ENCODE results near the gene VAV2. TPM values are rescaled to one million over a fixed set of nuclear protein-coding genes. Genes with fewer than 3 reads are reported as not detected.

Gene VAV2
- total and polyA plus RNA-seq, 11 donors: 3.3 to 9.9 (median 5.3) TPM

DNA sequence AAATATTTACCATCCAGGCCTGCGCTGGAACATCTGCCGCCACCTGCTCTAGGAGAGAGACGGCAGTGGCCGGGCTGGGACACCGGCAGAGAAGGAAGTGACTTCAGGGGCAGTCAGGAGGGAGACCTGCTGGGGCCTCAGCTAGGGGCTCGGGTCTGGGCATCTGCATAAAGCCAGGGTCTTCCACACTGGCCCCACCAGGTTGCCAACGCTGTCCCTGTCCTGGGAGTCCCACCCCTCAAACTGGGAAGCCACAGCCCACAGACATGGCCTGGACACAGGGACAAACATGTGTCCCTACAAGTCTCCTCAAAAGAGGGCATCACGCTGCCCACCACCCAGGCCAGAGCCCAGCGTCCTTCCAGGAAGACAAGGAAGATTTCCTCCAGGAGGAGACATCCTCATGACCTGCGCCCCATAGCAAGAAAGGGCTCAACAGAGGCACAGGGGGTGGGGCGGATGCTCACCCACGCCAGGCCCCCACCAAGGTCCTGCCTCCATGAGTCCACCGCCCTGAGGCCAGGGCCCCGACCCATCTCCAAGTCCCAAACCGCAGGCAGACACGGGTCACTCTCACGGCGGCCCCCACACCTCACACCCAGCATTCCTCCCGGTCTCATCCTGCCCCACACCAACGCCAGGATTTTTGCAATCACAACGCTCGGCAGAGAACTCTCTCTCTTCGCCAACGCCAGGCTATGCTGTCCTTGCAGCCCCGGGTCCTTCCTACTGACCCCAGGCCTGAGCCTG lies 9.0 kb downstream of the VAV2 start:
- Histone ChIP-seq H3K4me1 (peaks cover 5 to 22% (median 19%) of the 10 kb centered on the region in 12 donors), H3K27ac (no peak overlapping the region), H3K27me3 (no peaks in the 10 kb centered on the region), H3K9me3 (no peaks in the 10 kb centered on the region), H3K36me3 (no peaks in the 10 kb centered on the region), H3K4me3 (no peak overlapping the region)
- 89 to 92% (median 91%) methylated on average over 21 to 25 of the region's 25 CpGs for WGBS, 4 donors
- DNase-seq: peak in 2 of 5 donors; percentile 7 to 45
- no peak for ATAC-seq
- TF ChIP-seq, protein P1, sequence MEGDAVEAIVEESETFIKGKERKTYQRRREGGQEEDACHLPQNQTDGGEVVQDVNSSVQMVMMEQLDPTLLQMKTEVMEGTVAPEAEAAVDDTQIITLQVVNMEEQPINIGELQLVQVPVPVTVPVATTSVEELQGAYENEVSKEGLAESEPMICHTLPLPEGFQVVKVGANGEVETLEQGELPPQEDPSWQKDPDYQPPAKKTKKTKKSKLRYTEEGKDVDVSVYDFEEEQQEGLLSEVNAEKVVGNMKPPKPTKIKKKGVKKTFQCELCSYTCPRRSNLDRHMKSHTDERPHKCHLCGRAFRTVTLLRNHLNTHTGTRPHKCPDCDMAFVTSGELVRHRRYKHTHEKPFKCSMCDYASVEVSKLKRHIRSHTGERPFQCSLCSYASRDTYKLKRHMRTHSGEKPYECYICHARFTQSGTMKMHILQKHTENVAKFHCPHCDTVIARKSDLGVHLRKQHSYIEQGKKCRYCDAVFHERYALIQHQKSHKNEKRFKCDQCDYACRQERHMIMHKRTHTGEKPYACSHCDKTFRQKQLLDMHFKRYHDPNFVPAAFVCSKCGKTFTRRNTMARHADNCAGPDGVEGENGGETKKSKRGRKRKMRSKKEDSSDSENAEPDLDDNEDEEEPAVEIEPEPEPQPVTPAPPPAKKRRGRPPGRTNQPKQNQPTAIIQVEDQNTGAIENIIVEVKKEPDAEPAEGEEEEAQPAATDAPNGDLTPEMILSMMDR (IDR thresholded peaks at IDR 0.05): no peak
- no peak for TF ChIP-seq POLR2A (IDR thresholded peaks at IDR 0.05)
- intact Hi-C loops (cut with DNase I): no loop called here

- ATAC-seq: no peak
- Histone ChIP-seq H3K27me3 (no peaks in the 10 kb centered on the region), H3K36me3 (no peaks in the 10 kb centered on the region), H3K4me3 (no peak overlapping the region), H3K27ac (no peak overlapping the region), H3K9me3 (no peaks in the 10 kb centered on the region), H3K4me1 (peaks cover 5 to 22% (median 19%) of the 10 kb centered on the region in 12 donors)
- TF ChIP-seq POLR2A (IDR thresholded peaks at IDR 0.05): no peak
- TF ChIP-seq, protein P1 (IDR thresholded peaks at IDR 0.05): no peak
- peak in 1 of 5 donors; percentile 63 for DNase-seq
- intact Hi-C loops (cut with DNase I): no loop called here
- 89 to 92% (median 91%) methylated on average over 28 of the region's 28 CpGs for WGBS, 4 donors
Observed at GRCh38 chr9:133981958-133982681, 10.0 kb downstream of the VAV2 start.

GRCh38 chr9:133981589-133981957 lies 10.6 kb downstream of the VAV2 start:
- no peaks in the 10 kb centered on the region for H3K27me3 ChIP-seq
- H3K4me3 ChIP-seq: no peak overlapping the region
- 90 to 92% (median 91%) methylated on average over 12 to 14 of the region's 14 CpGs for WGBS, 4 donors
- intact Hi-C loops (cut with DNase I): no loop called here
- no peak for DNase-seq
- ATAC-seq: no peak
- no peak overlapping the region for H3K27ac ChIP-seq
- no peaks in the 10 kb centered on the region for H3K9me3 ChIP-seq
- H3K36me3 ChIP-seq: no peaks in the 10 kb centered on the region
- peaks cover 5 to 22% (median 19%) of the 10 kb centered on the region in 12 donors for H3K4me1 ChIP-seq
- TF ChIP-seq, protein P1 (IDR thresholded peaks at IDR 0.05): no peak
- no peak for TF ChIP-seq POLR2A (IDR thresholded peaks at IDR 0.05)

DNA sequence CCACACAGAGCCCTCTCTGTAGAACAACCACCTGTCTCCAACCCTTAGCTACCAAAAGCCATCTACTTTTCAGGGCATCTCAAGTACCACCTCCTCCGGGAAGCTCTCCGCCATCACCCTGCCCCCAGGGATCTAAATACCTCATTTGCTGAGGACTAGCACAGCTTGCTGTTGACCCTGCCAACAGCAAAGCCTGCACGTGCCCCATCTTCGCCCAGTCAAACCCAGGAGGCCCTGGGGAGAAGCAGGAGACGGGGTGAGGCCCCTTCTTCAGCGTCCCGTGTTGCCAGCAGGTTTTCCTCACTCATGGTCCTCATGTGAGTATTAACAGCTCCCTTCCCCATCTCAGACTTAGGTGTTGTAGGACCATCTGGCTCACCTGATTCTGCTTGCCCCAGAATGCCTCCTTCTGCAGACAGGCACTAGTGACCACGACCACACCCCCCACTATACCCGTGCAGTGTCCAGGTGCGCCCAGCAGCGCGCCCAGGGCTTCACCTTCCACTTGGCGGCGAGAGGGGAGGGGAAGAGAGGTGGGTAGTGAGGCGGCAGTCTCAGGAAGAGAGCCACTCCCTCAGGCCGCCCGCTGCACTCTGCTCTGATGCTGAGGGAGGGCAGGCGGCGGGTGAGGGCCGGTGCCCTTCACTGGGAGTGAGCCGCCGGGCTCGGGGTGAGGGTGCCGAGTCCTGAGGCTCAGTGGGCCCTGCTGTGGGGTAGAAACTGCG lies 11.1 kb downstream of the VAV2 start:
- DNase-seq (no peak), ATAC-seq (no peak)
- Histone ChIP-seq H3K27ac (no peak overlapping the region), H3K4me1 (peaks cover 5 to 22% (median 19%) of the 10 kb centered on the region in 12 donors), H3K36me3 (no peaks in the 10 kb centered on the region), H3K9me3 (no peaks in the 10 kb centered on the region), H3K4me3 (no peak overlapping the region), H3K27me3 (no peaks in the 10 kb centered on the region)
- TF ChIP-seq, protein P1 (IDR thresholded peaks at IDR 0.05): no peak
- TF ChIP-seq POLR2A (IDR thresholded peaks at IDR 0.05): no peak
- intact Hi-C loops (cut with DNase I): no loop called here
- WGBS, 4 donors: 91 to 96% (median 95%) methylated on average over 22 to 25 of the region's 25 CpGs

All from heart left ventricle (tissue), 16 donors.